HEK293 (cell line): Measurements from ENCODE around the gene GPHN.
A peak's percentile ranks its signal among the peaks of the same experiment; 100 is the strongest.

ENCODE experiments used
- CTCF ChIP-seq: fragments of 450-650 bp; formaldehyde crosslinking; IDR thresholded peaks from 2 replicates; pipeline ENCODE4 v1.5.1; 2016; ENCODE audit warnings: missing biosample characterization, missing genetic modification characterization
- REST ChIP-seq: fragments of 450-650 bp; formaldehyde crosslinking; IDR thresholded peaks from 2 replicates; pipeline ENCODE4 v1.5.1; 2016; ENCODE audit warnings: missing biosample characterization, missing genetic modification characterization
- TCF7L2 ChIP-seq: IDR thresholded peaks from 2 replicates; pipeline ENCODE4 v1.6.1; 2011; ENCODE audit warnings: low read depth, mild to moderate bottlenecking, inconsistent platforms, low read length, moderate library complexity, borderline replicate concordance
- ZBTB21 ChIP-seq: fragments of 450-650 bp; formaldehyde crosslinking; IDR thresholded peaks from 2 replicates; pipeline ENCODE4 v1.5.1; 2017; ENCODE audit warnings: missing biosample characterization, missing genetic modification characterization
- ZBTB7A ChIP-seq: fragments of 450-650 bp; formaldehyde crosslinking; IDR thresholded peaks from 2 replicates; pipeline ENCODE4 v1.5.1; 2016; ENCODE audit warnings: low read depth, missing biosample characterization, missing genetic modification characterization
- ZNF561 ChIP-seq: fragments of 450-650 bp; IDR thresholded peaks from 2 replicates; pipeline ENCODE4 v1.5.1; 2018; ENCODE audit warnings: missing biosample characterization, missing genetic modification characterization, borderline replicate concordance
- ZXDB ChIP-seq: fragments of 450-650 bp; formaldehyde crosslinking; IDR thresholded peaks from 2 replicates; pipeline ENCODE4 v1.5.1; 2016; ENCODE audit warnings: missing biosample characterization, missing genetic modification characterization
- TF ChIP-seq, protein P1 (sequence below): fragments of 450-650 bp; formaldehyde crosslinking; IDR thresholded peaks from 2 replicates; pipeline ENCODE4 v1.5.1; 2016; ENCODE audit warnings: missing biosample characterization, missing genetic modification characterization

DNA sequence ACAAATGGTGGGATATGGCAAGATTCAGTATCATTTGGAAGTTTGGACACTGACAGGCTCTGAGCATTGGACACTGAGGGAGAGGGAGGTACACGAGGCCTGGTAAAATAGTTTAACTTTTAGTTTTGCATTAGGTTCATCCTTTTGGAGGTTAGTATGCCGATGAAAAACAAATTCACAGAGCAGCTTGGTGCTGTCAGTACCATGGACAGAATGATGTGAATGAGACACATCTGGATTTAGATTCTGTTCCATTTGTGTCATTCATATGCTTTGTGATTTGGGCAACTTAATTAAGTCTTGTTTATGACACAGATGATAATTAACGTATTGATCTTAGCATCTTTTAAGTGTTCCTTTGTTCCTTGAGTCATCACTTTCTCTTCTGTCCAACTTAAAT lies 33.7 kb downstream of the GPHN start:
- TF ChIP-seq CTCF (no peak), ZNF561 (tag by site-specific recombination) (no peak), ZBTB7A (tag by site-specific recombination) (no peak), TCF7L2 (no peak), ZBTB21 (no peak), REST (tag by site-specific recombination) (peak; percentile 80), ZXDB (tag by site-specific recombination) (no peak)
- TF ChIP-seq, protein P1, sequence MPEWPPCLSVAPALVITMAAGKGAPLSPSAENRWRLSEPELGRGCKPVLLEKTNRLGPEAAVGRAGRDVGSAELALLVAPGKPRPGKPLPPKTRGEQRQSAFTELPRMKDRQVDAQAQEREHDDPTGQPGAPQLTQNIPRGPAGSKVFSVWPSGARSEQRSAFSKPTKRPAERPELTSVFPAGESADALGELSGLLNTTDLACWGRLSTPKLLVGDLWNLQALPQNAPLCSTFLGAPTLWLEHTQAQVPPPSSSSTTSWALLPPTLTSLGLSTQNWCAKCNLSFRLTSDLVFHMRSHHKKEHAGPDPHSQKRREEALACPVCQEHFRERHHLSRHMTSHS (tag by site-specific recombination): no peak
